ENCODE results near the gene DDX5.

DDX5 gene

DNA sequence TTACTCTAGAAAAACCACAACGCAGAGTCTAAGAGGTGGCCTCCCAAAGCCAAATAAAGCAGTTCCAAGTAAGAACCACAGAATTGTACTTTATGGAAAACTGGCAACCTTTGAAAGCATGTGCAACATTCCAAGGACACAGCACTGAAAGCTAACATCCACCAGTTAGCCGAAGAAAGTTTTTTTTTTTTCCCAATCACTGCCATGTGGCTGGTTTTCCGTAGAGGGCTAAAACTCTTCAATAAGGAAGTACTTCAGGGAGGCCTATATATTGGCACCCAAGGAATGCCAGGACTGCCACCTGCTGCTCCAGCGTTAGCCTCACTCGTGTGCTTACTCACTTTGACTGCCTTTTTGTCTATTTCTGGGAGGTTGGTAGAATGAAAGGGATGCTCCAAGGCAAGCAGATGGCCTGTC, 25.9 kb upstream of the DDX5 start:
- Histone ChIP-seq H3K4me3 (ENCODE audit: low read depth, low read length) (no peak overlapping the region), H3K27ac (ENCODE audit: extremely low read depth, low read depth, low read length) (no peak overlapping the region), H3K36me3 (ENCODE audit: control insufficient read depth in 2 of 2, insufficient read depth in 1 of 2, low read length in 2 of 2) (peaks cover 74 to 100% of the 10 kb centered on the region in 2 experiments), H3K9me3 (ENCODE audit: control insufficient read depth, insufficient read depth, low read depth, low read length) (no peaks in the 10 kb centered on the region), H3K4me1 (ENCODE audit: control insufficient read depth, insufficient read depth, low read length) (no peaks in the 10 kb centered on the region)
- ChIA-PET CTCF (no interaction called here), POLR2A (interaction anchor here (0.6 kb wide), 1 partner anchor 25 kb away, joined by 8 read pairs; the partner anchor contains the start of gene CEP95)
- TF ChIP-seq ZNF555 (tag by site-specific recombination; conservative IDR thresholded peaks at IDR 0.05) (no peak), MZF1 (tag by site-specific recombination; IDR thresholded peaks at IDR 0.05; ENCODE audit: borderline replicate concordance) (no peak), KLF7 (tag by site-specific recombination; IDR thresholded peaks at IDR 0.05; ENCODE audit: borderline replicate concordance) (no peak)
- TF ChIP-seq, protein P1, sequence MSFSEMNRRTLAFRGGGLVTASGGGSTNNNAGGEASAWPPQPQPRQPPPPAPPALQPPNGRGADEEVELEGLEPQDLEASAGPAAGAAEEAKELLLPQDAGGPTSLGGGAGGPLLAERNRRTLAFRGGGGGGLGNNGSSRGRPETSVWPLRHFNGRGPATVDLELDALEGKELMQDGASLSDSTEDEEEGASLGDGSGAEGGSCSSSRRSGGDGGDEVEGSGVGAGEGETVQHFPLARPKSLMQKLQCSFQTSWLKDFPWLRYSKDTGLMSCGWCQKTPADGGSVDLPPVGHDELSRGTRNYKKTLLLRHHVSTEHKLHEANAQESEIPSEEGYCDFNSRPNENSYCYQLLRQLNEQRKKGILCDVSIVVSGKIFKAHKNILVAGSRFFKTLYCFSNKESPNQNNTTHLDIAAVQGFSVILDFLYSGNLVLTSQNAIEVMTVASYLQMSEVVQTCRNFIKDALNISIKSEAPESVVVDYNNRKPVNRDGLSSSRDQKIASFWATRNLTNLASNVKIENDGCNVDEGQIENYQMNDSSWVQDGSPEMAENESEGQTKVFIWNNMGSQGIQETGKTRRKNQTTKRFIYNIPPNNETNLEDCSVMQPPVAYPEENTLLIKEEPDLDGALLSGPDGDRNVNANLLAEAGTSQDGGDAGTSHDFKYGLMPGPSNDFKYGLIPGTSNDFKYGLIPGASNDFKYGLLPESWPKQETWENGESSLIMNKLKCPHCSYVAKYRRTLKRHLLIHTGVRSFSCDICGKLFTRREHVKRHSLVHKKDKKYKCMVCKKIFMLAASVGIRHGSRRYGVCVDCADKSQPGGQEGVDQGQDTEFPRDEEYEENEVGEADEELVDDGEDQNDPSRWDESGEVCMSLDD (tag by site-specific recombination; IDR thresholded peaks at IDR 0.05) = no peak

DNA sequence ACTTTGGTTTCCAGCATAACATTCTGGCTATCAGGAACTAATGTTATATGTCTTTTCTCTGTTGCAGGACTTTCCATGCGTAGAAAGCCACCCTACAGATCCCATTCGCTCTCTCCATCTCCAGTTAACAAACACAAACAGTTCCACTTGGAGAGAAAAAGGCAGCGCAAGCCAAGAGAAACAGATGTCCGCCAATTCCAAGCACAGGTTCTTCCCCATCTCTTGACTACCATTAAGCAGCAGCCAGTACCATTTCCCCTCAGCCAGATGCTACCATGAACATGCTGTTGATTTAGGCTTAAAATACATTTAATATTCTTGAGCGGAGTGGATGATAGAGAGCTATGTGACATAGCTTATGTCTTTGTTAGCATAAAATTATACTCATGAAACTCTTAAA, 23.1 kb upstream of the DDX5 start:
- TF ChIP-seq KLF16 (tag by site-specific recombination; IDR thresholded peaks at IDR 0.05) = no peak
- TF ChIP-seq ZSCAN30 (tag by site-specific recombination; IDR thresholded peaks at IDR 0.05) = no peak
- no peak for TF ChIP-seq ZNF121 (tag by site-specific recombination; IDR thresholded peaks at IDR 0.05)
- TF ChIP-seq ZNF76 (tag by site-specific recombination; IDR thresholded peaks at IDR 0.05; ENCODE audit: borderline replicate concordance, low read depth) = no peak
- TF ChIP-seq, protein P1 (tag by site-specific recombination; IDR thresholded peaks at IDR 0.05) = no peak
- no peak for TF ChIP-seq ZNF24 (tag by site-specific recombination; IDR thresholded peaks at IDR 0.05)
- no peak for TF ChIP-seq ZNF560 (tag by site-specific recombination; IDR thresholded peaks at IDR 0.05; ENCODE audit: borderline replicate concordance)
- TF ChIP-seq ZNF747 (tag by site-specific recombination; IDR thresholded peaks at IDR 0.05) = no peak
- TF ChIP-seq OSR2 (tag by site-specific recombination; IDR thresholded peaks at IDR 0.05) = no peak
- TF ChIP-seq ZNF157 (tag by site-specific recombination; IDR thresholded peaks at IDR 0.05) = no peak
- no peak for TF ChIP-seq ZNF626 (tag by site-specific recombination; IDR thresholded peaks at IDR 0.05)
- no peak for TF ChIP-seq ZNF248 (tag by site-specific recombination; IDR thresholded peaks at IDR 0.05)
- TF ChIP-seq, protein P2, sequence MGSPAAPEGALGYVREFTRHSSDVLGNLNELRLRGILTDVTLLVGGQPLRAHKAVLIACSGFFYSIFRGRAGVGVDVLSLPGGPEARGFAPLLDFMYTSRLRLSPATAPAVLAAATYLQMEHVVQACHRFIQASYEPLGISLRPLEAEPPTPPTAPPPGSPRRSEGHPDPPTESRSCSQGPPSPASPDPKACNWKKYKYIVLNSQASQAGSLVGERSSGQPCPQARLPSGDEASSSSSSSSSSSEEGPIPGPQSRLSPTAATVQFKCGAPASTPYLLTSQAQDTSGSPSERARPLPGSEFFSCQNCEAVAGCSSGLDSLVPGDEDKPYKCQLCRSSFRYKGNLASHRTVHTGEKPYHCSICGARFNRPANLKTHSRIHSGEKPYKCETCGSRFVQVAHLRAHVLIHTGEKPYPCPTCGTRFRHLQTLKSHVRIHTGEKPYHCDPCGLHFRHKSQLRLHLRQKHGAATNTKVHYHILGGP (tag by site-specific recombination; IDR thresholded peaks at IDR 0.05) = no peak
- TF ChIP-seq SETDB1 (IDR thresholded peaks at IDR 0.05; ENCODE audit: insufficient read length, low read length) = no peak
- no peak for TF ChIP-seq KLF9 (tag by site-specific recombination; IDR thresholded peaks at IDR 0.05; ENCODE audit: low read depth)
- no peak for TF ChIP-seq ZNF133 (tag by site-specific recombination; IDR thresholded peaks at IDR 0.05)
- TF ChIP-seq, protein P3, sequence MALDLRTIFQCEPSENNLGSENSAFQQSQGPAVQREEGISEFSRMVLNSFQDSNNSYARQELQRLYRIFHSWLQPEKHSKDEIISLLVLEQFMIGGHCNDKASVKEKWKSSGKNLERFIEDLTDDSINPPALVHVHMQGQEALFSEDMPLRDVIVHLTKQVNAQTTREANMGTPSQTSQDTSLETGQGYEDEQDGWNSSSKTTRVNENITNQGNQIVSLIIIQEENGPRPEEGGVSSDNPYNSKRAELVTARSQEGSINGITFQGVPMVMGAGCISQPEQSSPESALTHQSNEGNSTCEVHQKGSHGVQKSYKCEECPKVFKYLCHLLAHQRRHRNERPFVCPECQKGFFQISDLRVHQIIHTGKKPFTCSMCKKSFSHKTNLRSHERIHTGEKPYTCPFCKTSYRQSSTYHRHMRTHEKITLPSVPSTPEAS (tag by site-specific recombination; IDR thresholded peaks at IDR 0.05) = no peak
- no peak for TF ChIP-seq ZNF10 (tag by site-specific recombination; IDR thresholded peaks at IDR 0.05)
- no peak for TF ChIP-seq BCL11B (tag by site-specific recombination; IDR thresholded peaks at IDR 0.05; ENCODE audit: low read depth)
- TF ChIP-seq ZFP3 (tag by site-specific recombination; IDR thresholded peaks at IDR 0.05; ENCODE audit: low read depth) = no peak
- Histone ChIP-seq H3K36me3 (ENCODE audit: control insufficient read depth in 2 of 2, insufficient read depth in 1 of 2, low read length in 2 of 2) (peaks cover 84 to 100% of the 10 kb centered on the region in 2 experiments), H3K27ac (ENCODE audit: extremely low read depth, low read depth, low read length) (no peak overlapping the region), H3K4me1 (ENCODE audit: control insufficient read depth, insufficient read depth, low read length) (no peaks in the 10 kb centered on the region), H3K4me3 (ENCODE audit: low read depth, low read length) (no peak overlapping the region), H3K9me3 (ENCODE audit: control insufficient read depth, insufficient read depth, low read depth, low read length) (no peaks in the 10 kb centered on the region)
- CTCF ChIA-PET = no interaction called here
- POLR2A ChIA-PET = interaction anchor here (1.1 kb wide), 1 partner anchor 23 kb away, joined by 5 read pairs; the partner anchor contains the start of gene CEP95
